ENCODE data around the gene TRPM5.
"Not testable (repeated sequence)": the region's sequence is repeated elsewhere in the genome, so short reads cannot be mapped to it uniquely, and the experiment has no call there.

The TRPM5 gene

GRCh38 chr11:2443881-2444820 lies at the start of gene TRPM5:
TRPM5 (minus strand) TSS chr11:2444514; CDS start chr11:2423036, 21,478 bp downstream.
- no peak for DNase-seq (ENCODE audit: low read depth, low spot score)

DNA sequence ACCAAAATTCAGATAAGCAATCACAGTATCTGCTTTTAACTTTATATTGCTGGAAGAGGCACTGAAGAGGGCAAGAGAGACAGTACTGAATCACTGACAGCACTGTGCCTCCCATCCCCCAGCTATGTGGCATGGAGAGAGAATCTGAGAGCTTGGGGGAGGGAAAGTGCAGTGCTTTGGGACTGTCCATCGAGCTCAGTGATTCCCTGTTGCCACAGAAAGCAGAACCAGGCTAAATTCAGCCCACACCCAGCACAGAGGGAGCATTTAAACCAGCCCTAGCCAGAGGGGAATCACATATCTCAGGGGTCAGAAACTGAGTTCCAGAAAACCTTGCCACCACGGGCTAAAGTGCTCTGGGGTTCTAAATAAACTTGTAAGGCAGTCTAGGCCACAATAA lies 44.8 kb upstream of the TRPM5 start:
- DNase-seq (ENCODE audit: low read depth, low spot score) = no peak

GRCh38 chr11:2488004-2488403 lies 43.7 kb upstream of the TRPM5 start:
- no peak for DNase-seq (ENCODE audit: low read depth, low spot score)

DNA sequence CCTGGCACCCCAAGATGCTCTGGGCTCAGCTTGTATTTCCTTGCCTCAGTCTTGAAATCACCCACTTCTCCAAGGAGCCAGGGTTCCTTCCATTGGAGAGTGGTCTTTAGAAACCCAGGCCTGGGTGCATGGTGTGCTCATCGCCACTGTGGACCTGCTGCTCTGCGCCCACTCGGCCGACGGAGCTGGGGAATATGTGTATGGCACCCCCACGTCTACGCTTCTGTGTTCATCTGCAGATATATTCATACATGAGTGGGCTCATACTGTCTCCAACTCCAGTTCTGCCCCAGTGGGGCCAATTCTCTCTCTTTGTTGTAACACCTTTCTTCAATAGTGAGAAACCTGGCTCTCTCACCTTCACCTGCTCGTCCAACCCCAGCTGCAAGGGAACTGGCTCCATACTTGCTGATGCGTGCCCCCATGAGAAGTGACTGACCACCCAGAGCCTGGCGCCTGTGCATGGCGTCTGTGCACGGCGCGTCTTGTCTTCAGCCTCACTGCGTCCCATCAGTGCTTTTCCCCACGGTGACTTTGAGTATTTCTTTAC lies 40.3 kb upstream of the TRPM5 start:
- DNase-seq (ENCODE audit: low read depth, low spot score) = no peak

DNA sequence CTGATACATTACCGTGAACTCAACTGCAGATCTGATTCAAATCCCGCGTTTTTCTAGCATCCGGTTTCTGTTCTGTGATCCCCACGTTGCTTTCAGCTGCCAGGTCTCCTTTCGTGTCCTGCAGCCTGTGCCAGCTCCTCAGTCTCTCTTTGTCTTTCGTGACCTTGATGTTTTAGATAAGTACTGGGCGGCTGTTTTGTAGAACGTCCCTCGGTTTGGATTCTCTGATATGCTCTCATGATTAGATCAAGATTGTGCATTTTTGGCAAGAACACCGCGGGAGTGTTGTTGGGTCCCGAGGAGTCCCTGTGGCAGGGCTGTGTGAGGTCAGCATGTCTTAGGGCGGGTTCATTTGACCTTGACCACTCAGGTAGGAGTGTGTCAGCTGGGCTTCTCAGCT lies 39.1 kb upstream of the TRPM5 start:
- DNase-seq (ENCODE audit: low read depth, low spot score) = no peak

GRCh38 chr11:2482745-2483144 lies 38.4 kb upstream of the TRPM5 start:
- no peak for DNase-seq (ENCODE audit: low read depth, low spot score)

DNA sequence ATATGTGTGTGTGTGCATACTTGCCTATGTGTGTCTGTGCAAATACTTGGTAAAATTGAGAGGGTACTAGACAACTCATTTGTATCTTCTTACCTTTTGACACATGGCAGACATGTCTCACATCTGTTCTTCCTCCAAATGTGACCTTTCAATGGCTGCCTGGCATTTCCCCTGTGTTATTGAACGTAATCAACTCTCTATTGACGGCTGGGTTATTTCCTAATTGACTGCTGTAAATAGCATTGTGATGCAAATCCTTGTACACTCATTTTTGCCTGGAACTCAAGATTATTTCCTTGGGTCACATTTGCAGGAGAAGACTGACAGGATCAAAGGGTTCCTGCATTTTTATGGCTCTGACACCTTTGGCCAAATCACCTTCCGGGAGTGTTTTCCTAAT lies 37.9 kb upstream of the TRPM5 start:
- DNase-seq (ENCODE audit: low read depth, low spot score) = no peak

GRCh38 chr11:2481253-2481652 lies 36.9 kb upstream of the TRPM5 start:
- no peak for DNase-seq (ENCODE audit: low read depth, low spot score)

DNA sequence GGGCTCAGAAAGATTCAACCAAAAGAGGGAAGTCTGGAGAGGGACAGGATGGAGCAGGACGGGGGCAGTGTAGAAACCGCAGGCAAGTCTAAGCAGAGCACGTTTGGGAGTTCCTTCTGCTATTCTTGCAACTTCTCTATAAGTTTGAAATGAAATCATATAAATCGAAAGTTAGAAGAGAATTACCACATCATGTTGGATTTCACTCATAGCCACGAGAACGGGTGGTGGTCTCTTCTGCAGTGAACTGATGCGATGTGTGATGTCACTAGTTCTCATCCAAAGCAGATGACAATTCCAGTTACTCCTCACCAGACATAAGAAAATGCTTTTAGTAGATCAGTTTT lies 36.5 kb upstream of the TRPM5 start:
- DNase-seq (ENCODE audit: low read depth, low spot score) = no peak

DNA sequence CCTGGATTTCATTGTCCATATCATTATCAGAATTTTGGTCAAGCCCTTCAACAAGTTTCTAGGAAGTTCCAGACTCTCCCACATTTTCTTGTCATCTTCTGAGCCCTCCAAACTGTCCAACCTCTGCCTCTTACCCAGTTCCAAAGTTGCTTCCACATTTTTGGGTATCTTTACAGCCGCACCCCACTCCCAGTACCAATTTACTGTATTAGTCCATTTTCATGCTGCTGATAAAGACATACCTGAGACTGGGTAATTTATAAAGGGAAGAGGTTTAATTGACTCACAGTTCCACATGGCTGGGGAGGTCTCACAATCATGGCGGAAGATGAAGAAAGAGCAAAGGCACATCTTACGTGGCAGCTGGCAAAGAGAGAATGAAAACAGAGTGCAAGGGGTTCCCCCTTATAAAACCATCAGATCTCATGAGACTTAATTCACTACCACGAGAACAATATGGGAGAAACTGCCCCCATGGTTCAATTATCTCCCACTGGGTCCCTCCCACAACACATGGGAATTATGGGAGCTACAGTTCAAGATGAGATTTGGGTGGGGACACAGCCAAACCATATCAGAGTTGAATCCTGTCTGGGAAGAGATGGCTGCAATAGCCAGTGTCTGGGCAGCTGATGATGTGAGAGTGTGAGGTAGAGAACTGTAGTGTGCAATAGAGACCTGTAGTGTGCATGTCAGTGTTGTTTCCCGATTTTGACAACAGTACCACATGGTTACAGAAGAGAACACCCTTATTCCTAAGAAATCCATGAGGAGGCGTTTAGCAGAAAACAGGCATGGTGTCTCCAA lies 36.0 kb upstream of the TRPM5 start:
- DNase-seq (ENCODE audit: low read depth, low spot score) = not testable (repeated sequence)

GRCh38 chr11:2477936-2478335 lies 33.6 kb upstream of the TRPM5 start:
- no peak for DNase-seq (ENCODE audit: low read depth, low spot score)

- no peak for DNase-seq (ENCODE audit: low read depth, low spot score)
Observed at GRCh38 chr11:2477254-2477653, 32.9 kb upstream of the TRPM5 start.

GRCh38 chr11:2475136-2475918 lies 31.0 kb upstream of the TRPM5 start:
- DNase-seq (ENCODE audit: low read depth, low spot score) = no peak

DNA sequence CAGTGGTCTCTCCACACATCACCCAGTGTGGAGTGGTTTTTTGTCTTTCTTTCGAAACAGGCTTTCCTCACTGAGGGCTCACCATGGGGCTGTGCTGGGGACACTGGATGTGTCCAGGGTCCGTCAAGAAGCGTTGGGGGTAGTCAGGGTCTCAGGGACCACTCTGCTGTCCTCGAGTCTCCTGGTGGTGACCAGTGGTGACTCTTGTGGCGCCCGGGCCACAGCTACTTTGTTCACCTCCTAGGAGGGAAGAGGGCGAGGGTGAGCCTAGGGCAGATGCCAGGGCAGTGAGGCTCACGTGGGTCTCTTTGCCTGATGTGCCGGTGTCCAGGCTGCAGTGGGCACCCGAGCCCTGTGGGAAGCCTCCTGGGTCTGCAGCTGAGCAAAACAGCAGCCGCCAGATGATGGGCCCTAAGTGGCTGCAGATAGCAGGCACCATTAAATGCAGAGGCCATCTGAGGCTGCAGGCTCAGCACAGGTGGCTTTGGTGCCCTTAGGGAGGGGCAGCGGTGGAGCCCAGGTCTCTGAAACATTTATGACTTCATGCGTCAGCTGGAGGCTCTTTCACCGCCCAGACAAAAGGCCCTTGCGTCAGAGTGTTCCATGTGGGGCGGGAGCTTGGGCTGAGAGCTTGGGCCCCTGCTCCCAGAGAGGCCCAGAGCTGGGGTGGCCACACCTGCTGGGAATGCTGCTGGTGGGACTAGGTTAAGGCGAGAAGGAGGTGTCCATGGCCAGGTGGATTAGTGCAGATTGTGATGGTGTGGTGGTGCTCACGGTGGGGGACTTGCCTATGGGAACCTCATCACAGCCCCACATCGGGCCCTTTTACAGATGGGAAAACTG lies 30.0 kb upstream of the TRPM5 start:
- DNase-seq (ENCODE audit: low read depth, low spot score) = no peak

DNA sequence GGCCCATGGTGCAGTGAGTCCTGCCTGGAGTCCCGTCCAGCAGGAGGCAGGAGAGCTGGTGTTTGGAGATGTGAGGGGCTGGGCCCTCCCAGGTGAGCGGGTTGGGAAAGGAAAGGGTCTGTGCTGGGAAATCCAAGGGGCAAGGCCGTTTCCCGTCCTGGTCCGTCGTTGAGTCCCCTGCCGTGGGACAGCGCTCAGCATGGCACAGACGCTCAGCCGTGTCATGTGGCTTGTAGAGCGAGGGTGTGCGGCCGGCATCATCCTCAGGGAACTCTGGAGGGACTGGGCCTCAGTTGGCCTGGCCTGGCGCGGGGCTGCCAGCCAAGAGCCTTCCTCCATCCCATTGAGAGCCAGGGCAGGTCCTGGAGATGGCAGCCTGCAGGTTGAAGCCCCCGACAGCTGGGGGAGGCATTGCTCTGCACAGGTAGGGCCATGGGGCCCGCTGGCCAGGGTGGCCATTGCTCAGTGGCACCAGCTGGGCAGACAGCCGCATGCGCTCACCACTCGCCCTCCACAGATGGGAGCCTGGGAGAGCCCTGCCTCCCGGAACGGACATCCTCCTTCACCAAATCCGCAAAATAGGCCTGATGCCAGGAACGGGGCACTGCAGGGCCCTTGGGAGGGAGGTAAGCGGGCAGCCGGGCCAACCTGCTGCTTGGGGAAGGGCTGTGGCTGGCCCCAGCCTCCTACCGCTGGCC lies 29.2 kb upstream of the TRPM5 start:
- no peak for DNase-seq (ENCODE audit: low read depth, low spot score)

DNA sequence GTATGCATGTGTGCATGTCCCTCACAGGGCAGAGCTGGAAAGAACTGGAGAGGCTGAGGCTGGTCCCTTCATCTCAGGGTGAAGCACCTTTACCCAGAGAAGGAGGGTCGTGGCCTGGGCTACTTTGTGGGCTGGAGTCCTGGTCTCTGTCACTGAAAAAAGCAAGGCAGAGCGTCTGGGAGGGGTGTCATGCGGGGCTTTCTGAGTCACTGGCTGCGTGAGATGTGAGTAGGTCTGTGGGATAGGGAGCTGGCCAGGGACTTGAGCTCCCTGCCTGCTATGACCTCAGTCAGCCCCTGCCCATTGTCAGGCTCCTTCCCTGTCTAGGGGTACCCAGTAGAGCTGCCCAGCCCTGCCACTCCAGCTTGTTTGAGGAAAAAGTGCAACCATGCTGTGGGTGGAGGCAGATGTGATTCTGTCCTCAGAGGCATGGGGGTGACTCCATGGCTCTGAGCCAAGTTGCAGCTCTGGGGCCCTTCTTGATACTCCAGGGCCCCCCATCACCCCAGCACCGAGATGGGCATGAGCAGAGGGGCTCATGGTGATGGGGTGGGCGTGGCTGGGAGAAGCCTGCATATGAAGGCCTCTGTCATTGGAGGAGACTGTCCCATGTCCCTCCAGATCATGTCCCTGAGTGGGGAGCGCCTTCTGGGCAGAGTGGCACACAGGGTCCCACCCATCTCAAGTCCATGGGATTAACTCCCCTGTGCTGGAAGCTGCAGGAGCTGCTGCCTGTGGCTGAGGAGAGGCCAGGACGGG lies 28.3 kb upstream of the TRPM5 start:
- no peak for DNase-seq (ENCODE audit: low read depth, low spot score)

DNA sequence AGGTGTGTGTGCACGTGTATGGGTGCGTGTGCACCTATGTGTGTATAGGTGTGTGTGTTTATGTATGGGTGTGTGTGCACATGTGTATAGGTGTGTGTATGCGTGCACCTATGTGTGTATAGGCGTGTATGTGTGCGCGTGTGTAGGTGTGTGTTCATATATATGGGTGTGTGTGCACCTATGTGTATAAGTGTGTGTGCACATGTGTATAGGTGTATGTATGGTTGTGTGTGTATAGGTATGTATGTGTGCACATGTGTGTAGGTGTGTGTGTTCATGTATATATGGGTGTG lies 27.4 kb upstream of the TRPM5 start:
- no peak for DNase-seq (ENCODE audit: low read depth, low spot score)

DNA sequence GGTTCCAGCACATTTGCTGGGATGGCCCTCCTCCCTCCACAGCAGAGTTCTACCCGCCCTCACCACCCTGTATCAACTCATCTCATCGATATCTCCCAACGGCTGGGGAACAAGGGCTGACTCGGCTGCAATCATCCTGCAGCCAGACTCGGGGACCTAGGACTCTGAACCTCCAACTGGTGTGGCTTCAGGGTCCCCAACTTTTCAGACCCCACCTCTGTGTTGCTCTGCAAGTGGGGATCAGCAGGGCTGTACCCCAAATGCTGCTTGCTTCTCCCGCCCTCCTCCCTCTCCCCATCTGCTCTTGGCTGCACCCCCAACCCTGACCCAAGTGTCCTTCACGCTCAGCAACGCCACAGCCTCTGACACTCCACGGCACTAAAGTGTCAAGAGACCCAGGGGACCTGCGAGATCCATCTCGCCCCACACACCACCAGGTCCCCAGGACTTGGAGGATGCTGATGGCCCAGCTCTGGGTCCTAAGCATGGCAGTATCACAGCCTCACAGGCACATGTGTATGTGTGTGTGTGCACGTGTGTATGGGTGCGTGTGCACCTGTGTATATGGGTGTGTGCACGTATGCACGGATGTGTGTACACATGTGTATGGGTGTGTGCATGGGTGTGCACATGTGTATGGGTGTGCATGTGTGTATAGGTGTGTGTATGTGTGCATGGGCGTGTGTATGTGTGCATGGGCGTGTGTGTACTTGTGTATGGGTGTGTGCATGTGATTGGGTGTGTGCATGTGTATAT lies 26.9 kb upstream of the TRPM5 start:
- DNase-seq (ENCODE audit: low read depth, low spot score) = no peak

DNA sequence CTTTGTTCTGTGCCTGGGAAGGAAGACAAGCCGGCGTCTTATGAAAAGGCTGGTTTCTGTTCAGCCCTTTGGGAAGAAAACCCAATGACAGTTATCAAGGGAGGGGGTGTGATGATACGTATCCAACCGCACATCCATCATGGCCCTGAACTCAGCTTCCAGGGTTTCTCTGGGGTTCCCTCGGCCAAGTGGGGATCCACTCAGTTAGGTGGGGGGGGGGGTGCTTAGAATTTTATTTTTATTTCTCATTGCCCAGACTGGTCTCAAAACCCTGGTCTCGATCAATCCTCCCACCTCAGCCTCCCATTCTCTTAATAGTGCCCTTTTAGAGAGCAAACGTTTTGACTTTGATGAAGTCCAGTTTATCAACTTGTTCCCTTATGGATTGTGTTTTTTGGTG lies 26.2 kb upstream of the TRPM5 start:
- DNase-seq (ENCODE audit: low read depth, low spot score) = no peak
